NCI-H460 (cell line): ENCODE results near the gene SMYD2. TPM values are rescaled to one million over a fixed set of nuclear protein-coding genes. Genes with fewer than 3 reads are reported as not detected.

Source experiments
- DNase-seq: peaks from one replicate; pipeline ENCODE4 v3.0.0-alpha.2; 2016; ENCODE audit warnings: low read depth; ENCODE audit errors: extremely low read depth
- total RNA-seq: library from RNA; depleted of rRNA; stranded (reverse); fragments of >200 nt; shearing (Covaris generic); gene quantifications from 2 replicates; pipeline ENCODE4 v1.2.3, GENCODE V29; 2014

The SMYD2 gene
- total RNA-seq, 1 experiment from 2014 or later, result 52.8 TPM

DNA sequence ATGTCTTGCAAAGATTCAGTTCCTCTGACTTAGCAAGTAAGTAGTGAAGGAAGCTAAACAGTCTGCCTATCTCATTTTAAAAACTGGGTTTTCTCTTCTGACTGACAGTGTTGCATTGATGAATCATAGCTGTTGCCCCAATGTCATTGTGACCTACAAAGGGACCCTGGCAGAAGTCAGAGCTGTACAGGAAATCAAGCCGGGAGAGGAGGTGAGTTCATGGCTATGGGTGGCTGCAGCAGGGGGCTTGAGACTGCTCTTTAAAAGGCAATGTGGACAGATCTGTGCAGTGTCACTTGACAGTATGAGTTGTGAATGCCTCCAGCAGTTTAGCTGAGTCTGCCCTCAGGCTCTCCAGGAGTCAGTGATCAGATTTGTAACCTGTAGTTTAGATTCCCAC is 46.6 kb downstream of the SMYD2 start:
- no peak for DNase-seq

DNA sequence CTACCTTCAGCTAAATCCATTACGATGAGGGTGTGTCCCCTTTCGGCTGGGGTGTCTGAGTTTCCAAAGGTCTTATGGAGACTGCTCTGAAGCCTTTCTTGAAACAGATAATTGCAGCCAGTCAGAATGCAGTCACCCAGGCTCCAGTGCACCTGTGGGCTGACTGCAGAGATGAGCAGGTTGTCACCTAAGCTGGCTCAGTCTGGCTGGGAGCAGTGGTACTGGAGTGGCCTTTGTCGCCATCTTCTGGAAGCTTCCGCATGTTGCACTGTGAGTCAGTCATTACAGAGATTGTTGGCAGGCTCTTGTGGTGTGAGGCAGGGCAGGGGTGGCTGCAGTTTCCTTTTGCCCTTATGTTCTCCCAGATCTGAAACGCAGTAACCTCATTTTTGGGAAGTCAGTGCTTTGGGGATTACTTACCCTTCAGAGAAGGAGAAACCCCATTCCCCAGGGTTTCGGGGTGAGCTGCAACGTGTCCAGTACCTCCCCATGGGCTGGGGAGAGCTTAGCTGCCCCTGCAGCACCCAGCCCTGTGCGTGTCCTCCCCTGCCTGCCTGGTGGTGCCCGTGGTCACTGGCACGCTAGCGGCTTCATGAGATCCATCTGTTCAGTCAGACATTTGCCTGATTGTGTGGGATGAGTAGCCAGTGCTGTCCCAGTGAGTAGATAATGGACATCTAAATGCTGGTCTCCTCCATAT is 48.0 kb downstream of the SMYD2 start:
- DNase-seq, result peak; percentile 85

DNA sequence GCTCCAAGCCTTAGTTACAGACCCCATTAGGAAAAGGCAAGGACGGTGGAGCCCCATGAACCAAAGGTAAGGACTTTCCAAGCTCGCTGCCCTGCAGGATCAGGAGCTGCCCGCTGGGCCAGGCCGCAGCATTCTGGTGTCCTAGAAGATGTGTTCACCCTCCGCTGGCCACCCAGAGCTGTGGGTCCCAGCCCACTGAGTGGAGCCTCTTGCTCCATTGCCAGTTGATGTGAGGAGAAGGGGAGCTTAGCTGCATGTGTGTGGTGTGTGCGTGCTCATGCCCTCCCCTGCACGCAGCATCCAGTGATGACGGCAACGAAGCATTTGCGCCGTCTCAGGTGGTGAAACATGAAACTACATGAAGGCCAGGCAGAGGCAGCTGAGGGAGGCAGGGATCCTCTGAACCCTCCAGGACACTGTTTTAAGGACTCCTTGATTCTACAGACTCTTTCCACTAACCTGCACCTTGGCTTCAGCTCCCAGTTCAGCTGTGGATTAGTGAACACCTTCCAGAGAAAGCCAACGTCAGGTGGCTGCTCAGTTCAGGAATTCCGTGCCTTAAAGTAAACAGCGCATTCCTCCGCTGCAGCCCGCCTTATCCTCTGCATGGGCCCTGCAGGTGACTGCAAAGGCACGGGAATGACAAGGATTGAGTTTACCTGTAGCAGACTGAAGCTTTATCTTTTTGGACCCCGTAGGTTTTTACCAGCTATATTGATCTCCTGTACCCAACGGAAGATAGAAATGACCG is 48.7 kb downstream of the SMYD2 start:
- no peak for DNase-seq

DNA sequence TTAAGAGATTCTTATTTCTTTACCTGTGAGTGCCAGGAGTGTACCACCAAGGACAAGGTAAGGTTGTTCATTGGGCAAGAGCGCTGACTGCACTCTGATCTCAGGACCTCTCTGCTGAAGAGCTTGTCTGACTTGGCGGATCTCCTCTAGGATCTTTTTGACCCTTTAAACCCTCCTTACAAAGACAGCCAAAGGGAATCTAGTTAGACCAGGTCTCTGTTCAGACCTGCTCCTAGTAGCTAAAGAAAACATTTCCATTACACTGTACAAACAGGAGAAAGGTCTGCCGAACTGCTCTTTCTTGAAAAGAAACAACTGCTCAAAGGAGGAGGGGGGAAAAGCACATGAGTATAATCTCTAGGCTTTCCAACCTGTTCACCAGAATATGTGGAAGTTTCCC is 49.3 kb downstream of the SMYD2 start:
- no peak for DNase-seq

DNA sequence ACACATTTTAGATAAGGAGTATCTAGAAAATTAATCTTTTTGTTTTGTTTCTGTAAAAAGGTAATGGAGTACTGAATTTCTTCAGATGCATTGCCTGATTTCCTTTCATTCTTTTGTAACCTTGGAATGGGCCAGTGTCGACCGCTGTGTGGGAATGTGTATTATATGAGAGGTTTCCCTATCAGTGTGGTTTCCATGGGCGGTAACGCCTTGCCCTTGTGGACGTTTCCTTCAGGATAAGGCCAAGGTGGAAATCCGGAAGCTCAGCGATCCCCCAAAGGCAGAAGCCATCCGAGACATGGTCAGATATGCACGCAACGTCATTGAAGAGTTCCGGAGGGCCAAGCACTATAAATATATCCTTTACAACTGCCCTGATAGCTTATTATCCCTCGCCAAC is 49.8 kb downstream of the SMYD2 start:
- DNase-seq, result no peak

DNA sequence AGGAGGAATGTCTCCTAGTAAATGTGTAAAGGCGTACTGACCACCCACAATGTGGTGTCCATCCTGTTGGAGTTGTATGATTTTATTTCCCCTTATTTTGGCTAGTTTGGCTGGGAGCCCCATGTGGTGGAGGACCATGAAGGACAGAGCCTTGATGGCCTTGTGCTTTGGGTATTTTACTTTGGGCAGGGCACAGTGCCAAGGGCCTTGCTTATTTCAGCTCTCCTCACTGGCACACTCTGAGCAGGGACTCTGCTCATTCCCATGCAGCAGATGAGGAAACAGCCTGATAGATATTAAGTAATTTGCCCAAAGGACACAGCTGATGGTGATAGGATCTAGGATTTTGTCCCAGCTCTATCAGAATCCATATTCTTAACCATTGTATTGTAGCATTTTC is 50.2 kb downstream of the SMYD2 start:
- no peak for DNase-seq

DNA sequence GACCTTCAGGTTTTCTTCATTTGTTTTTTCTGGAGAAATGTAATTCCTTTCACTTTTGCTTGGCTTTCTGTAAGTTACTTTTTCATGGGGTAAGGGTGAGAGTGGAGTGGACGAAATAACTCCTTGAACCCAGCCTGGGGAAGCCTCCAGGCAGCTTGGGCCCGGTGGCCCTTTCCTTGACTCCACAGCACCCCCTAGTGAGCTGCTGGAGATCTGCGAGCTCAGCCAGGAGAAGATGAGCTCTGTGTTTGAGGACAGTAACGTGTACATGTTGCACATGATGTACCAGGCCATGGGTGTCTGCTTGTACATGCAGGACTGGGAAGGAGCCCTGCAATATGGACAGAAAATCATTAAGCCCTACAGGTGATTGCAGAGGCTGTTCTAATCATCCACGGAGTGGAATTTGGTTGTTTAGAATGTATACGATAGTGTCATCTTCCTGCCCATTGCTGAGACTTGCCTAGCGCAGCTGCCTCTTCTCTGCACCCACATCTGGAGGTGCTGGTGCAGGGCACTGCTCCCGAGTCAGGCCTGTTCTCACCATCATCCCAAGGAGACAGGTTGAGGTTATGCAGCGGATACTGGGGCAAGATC is 51.0 kb downstream of the SMYD2 start:
- DNase-seq, result peak; percentile 69

DNA sequence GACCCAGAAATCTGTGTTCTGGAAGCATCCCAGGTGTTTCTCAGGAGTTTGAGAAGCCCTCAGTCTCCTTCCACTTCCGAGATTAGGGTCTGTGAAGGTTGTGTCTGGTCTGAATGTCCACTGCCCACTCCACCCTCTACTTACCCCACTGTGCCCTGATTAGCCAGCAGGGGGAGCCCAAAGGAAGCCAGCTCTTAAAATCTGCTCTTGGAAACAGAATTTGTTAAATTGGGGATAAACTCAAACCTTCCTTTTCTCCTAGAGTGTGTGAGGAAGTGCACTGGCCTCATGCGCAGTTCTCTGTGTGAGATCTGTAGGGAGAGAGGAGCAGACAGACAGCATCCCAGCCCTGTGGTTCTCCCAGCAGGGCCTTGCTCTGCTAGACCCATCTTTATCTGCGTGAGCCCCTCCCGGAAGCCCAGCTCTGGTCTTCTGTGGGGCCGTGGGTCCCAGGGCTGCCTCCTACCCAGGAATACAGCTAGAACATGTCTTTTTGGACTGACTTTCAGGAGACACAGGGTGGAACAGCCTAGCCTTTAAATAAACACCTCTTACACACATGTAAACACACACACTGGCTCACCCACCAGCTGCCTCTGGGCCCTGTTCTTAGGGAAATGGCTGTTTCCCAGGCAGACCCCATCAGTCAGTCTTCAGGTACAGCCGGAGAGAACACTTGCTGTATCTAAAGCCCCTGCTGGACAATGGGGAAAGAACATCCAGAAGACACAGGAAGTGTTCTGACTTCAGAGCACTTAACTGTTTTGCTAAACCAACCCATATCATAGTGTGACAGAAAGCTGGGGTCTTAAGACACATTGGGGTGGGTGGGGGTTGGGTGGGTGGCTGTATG is 52.2 kb downstream of the SMYD2 start:
- DNase-seq, result peak; percentile 61

DNA sequence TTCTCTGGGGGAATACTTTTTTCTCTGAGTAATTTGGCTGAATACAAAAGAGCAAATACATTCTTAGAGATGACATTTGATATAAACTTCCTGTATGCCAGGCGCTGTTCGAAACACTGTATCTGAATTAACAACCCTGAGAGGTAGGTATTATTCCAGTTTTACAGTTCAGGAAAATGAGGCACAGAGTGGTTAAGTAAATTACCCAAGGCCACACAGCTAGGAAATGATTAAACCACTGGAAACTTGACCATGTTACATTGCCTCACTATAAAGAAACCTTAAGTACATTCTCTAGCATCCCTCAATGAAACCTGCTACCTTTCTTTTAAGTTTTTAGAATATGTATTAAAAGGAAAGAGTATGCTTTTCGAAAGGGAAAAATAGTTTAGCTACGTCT is 54.6 kb downstream of the SMYD2 start:
- DNase-seq, result no peak

DNA sequence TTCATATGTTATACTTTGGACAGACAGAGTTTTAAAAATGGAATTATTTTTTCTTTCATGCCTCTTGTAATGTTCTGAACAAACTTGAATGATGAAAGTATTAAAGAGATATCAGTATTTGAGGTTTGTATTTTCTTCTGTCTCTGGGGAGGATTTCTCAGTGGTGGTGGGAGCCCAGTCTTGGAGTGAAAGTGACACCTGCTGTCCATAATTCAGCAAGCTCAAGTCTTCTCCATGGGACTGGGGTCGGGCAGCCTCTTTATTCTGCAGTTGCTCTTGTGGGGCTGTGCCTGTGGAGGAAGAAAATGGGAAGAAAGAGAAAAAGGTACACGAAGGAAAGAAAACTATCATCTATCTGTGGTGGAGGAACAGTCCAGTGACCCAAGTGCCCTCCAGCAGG is 56.1 kb downstream of the SMYD2 start:
- DNase-seq, result no peak

DNA sequence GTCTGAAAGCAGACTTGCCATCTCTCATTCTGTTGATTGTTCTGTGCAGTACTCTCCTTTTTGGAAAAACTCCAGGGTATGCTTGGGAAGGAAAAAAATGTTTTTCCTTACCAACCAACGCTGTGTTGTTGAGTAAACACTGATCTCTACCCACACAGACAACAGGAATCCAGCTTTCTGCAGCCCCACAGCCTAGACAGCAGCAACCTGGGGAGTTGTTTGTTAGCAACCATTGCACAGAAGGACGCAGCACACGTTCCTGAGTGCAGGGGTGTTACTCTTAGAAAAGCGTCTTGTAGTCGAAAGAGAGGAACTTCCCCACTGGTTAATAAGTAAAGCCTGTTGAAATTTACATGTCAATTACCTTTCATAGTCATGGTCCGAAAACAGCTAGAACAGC is 56.6 kb downstream of the SMYD2 start:
- DNase-seq, result no peak

DNA sequence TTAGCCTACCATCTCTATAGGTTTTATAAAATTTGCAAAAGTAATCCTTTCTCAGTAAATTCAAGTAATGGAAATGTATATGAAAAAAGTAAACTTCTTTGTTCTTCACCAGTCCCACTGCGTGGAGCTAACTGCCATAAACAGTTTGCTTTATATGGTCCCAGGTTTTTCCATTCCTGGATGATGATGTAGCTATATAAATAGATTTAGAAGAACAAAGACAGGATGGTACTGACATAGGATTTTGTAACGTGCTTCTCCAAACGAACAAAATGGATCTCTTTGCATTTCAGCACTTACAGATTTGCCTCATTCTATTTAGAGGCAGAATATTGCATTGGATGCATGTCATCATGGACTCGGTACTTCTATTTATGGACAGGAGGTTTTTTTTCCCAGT is 57.3 kb downstream of the SMYD2 start:
- DNase-seq, result no peak

DNA sequence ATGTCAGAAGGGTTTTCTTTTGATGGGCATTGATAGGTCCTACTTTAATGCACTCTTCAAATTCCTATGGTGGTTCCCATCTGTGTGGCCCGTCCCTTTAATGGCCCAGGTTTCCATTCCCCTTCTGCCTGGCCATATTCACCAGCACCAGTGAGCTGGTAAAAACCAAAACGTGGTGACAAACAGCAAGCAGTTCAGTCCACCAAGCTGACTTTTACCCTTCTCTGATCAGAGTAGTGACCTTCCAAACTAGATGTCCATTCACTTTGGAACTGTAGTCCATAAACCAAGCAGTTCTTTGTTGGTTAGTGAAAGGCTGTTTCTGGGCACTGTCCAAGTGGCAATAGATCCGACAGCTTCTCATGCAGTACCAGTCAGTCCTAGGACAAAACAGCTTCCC is 60.5 kb downstream of the SMYD2 start:
- no peak for DNase-seq

DNA sequence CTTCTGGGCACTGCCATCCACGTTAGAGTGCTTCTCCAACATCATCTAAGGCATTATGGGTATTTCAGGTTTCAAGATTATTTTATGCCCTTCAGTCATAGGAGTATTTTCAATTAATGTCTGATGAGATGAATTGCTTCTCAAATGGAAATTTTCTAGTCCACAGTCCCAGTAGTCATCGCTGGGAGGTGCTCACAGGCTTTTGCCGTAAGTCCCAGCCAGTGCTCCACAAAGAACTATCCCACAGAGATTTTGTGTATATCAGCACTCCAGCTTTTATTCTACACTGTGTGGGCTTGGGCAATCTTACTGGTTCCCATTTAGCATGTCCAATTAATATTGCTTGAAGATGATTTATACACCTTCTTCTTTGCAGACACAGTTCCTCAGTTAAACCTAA is 61.0 kb downstream of the SMYD2 start:
- no peak for DNase-seq

DNA sequence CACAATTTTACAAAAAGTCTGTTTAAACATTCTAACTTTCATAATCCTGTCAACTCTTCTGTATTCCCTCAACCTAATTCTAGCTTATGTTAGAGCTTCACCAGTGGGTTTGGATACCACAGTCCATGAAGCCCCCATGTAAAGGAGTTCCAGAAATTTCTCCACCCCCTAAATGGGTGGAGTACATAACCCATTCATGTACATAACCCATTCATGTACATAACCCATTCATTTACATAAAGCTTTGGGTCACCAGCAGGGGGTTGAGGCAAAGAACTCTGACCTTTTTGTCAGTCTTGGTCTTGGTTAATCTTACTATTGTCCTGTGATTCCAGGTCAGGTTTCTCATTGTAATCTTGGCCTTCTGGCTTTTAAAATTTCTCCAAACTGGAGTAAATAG is 61.6 kb downstream of the SMYD2 start:
- DNase-seq, result no peak

DNA sequence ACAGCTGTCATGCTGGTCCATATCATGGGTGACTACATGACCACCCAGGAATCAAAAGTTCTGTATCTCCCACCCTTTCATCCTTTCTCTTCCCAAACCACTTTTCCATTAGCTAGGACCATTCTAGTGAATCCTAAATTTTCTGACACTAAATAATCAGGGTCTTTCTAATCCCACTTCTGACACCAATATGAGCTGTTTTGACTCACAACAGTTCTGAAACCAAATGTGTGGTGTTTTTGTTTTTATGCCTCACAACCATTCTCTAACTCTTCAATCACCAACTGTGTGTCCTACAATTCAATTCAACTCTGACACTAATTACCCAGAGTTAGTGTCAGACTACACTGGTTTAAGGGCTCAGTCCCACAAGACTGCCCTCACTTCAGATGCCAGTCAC is 63.9 kb downstream of the SMYD2 start:
- no peak for DNase-seq

DNA sequence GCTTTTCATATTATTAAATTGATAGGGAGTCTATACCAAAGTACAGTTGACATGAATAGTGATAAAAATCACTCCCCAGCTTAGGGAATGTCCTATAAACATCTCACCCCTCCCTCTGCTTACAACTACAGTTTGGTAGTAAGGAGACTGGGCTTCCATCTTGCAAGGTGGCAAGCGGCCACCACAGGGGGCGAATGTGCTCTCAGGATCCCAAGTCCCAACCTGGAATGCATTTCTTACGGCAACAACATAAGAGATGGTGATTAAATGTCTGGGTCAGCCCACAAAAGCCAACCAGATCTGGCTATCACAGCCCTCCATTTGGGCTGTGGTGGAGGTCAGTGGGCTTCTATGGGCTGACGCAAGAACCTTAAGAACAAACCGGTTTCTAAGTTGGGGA is 68.0 kb downstream of the SMYD2 start:
- no peak for DNase-seq

DNA sequence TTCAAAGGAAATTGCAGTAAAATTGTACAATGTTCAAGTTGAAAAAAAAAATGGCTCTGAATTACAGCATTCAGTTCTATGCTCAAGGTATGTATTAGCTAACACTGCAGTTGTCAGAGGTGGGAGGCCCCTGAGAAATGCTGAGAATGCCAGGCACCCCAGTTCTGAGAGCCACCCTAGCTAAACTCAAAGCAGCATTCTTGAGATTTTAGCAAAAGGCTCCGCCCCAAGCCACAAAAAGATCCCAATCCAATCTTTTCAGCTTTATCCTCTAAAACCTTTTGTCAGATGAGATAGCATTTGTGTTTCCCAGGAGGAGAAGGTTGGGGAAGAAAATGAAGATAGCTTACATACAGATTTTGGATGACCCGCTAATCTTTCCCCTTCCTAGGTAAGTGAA is 68.8 kb downstream of the SMYD2 start:
- no peak for DNase-seq

DNA sequence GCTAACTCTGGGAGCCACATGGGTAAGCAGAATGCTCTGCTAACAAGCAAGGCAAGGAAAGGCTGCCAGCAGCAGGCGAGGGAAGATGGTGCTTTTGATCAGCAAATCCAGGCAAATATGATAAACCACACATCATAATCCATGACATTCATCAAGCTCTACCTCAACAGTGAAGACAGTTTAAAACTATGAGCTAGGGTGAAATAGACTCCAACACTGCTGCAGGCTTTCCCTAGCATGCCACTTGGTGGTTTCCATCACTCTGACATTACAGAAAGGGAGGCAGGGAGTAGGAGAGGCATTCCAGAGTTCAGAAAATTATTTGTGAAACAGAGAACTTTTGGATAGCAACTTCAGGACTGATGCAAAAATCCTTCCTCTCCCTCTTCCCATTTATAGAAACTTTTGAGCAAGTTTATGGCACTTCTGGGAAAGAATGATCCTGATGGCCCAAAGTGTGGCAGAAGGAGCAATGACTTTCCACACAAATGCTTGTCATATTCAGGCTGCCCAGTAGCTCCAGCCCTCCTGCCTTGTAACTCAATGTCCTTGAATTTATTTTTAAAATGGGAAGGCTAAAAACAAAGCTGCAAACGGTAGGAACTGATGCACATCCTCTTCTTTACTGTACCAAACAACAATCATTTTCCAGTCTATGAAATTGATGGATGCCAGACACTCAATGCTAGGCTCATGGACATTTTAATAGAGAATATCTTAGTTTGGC is 70.8 kb downstream of the SMYD2 start:
- DNase-seq, result no peak

DNA sequence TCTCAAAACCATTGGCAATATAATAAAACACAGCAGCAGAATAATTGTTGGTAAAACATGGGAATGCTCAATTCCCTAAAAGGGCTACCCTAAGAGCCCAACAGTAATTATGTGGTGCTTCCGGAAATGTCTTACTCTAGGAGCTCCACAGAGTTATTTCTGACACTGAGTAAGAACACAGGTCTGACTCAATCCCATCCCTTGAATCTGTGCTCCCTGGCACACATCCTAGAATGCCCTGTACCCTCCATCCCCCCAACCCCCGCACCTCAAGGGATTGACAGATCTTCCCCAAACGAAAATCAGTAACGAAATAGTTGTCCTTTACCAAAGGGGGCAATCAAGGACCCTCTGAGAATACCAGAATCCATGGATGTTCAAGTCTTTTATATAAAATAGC is 71.9 kb downstream of the SMYD2 start:
- no peak for DNase-seq
